Natural killer cell treated with Interleukin-12 subunit alpha and Interleukin-12 subunit beta and Interleukin-15 and Interleukin-18, amount 100 ng/mL, for 72 hours (primary cell): ENCODE results near the gene ITPRID2. TPM values are rescaled to one million over a fixed set of nuclear protein-coding genes. Genes with fewer than 3 reads are reported as not detected.
"Not testable (repeated sequence)": the region's sequence is repeated elsewhere in the genome, so short reads cannot be mapped to it uniquely, and the experiment has no call there.

Experiments
- ATAC-seq, 2 donors: fragments of 150-1000 bp; cut with Tn5 transposase in 1 of 2; sonication (Bioruptor Pico), chemical (Tn5 transposase) in 1 of 2; 2 replicates each; pipeline ENCODE4 v1.10.0; 2021
- DNase-seq: peaks from one replicate; pipeline ENCODE4 v3.0.0; 2022; ENCODE audit warnings: low spot score
- H3K27ac Mint-ChIP-seq, 2 donors: 1 replicate in 1 of 2; 2 replicates in 1 of 2; pipeline ENCODE4 v1.8.0; 2022; ENCODE audit warnings: mixed read lengths in 2 of 2, mild to moderate bottlenecking in 1 of 2, moderate library complexity in 1 of 2
- H3K27me3 Mint-ChIP-seq, 2 donors: 1 replicate in 1 of 2; 2 replicates in 1 of 2; pipeline ENCODE4 v1.8.0; 2022; ENCODE audit warnings: mixed read lengths in 2 of 2
- H3K36me3 Mint-ChIP-seq: one replicate; pipeline ENCODE4 v1.8.0; 2022; ENCODE audit warnings: mixed read lengths
- H3K4me1 Mint-ChIP-seq, 2 donors: 1 replicate in 1 of 2; 2 replicates in 1 of 2; pipeline ENCODE4 v1.8.0; 2022; ENCODE audit warnings: low read depth in 2 of 2, mixed read lengths in 2 of 2, mild to moderate bottlenecking in 1 of 2
- H3K4me3 Mint-ChIP-seq: one replicate; pipeline ENCODE4 v1.8.0; 2022; ENCODE audit warnings: mixed read lengths
- H3K9me3 Mint-ChIP-seq: 2 replicates; pipeline ENCODE4 v1.8.0; 2022; ENCODE audit warnings: mixed read lengths
- total RNA-seq, 2 donors: library from RNA; stranded (reverse); gene quantifications; one replicate each; pipeline ENCODE4 v1.2.3, GENCODE V29; 2022

The ITPRID2 gene
- total RNA-seq, 2 donors from 2014 or later, result 53.4 to 79.7 TPM

GRCh38 chr2:181949047-181949446, 57.5 kb downstream of the ITPRID2 start:
- H3K4me3 Mint-ChIP-seq, result no peak overlapping the region
- H3K9me3 Mint-ChIP-seq, result no peaks in the 10 kb centered on the region
- no peak for DNase-seq
- no peaks in the 10 kb centered on the region for H3K36me3 Mint-ChIP-seq
- no peak overlapping the region for H3K27ac Mint-ChIP-seq
- H3K27me3 Mint-ChIP-seq, result peaks cover 21 to 41% of the 10 kb centered on the region in 2 donors
- H3K4me1 Mint-ChIP-seq, result peaks cover 0 to 4% of the 10 kb centered on the region in 2 donors
- ATAC-seq, result no peak

GRCh38 chr2:181952404-181953226, 61.1 kb downstream of the ITPRID2 start:
- no peaks in the 10 kb centered on the region for H3K9me3 Mint-ChIP-seq

GRCh38 chr2:181953881-181954537, 62.5 kb downstream of the ITPRID2 start:
- peak overlapping the region; percentile 14 for H3K4me3 Mint-ChIP-seq
- H3K36me3 Mint-ChIP-seq, result no peaks in the 10 kb centered on the region
- peak; percentile 36 to 59 for ATAC-seq
- no peak overlapping the region for H3K27ac Mint-ChIP-seq
- no peaks in the 10 kb centered on the region for H3K9me3 Mint-ChIP-seq
- H3K4me1 Mint-ChIP-seq, result peaks cover 0 to 12% of the 10 kb centered on the region in 2 donors
- peaks cover 14 to 23% of the 10 kb centered on the region in 2 donors for H3K27me3 Mint-ChIP-seq
- peak; percentile 70 for DNase-seq

More at GRCh38 chr2:181952404-181953226, 61.1 kb downstream of the ITPRID2 start:
- H3K4me1 Mint-ChIP-seq, result peaks cover 0 to 12% of the 10 kb centered on the region in 2 donors
- DNase-seq (no peak), ATAC-seq (no peak)
- H3K27me3 Mint-ChIP-seq, result peaks cover 14 to 31% of the 10 kb centered on the region in 2 donors
- H3K36me3 Mint-ChIP-seq, result no peaks in the 10 kb centered on the region
- no peak overlapping the region for H3K27ac Mint-ChIP-seq
- H3K4me3 Mint-ChIP-seq, result no peak overlapping the region

- DNase-seq, result no peak
- Mint-ChIP-seq H3K36me3 (no peaks in the 10 kb centered on the region), H3K4me1 (peaks cover 0 to 12% of the 10 kb centered on the region in 2 donors), H3K4me3 (peak overlapping the region; percentile 14), H3K27ac (no peak overlapping the region), H3K27me3 (peaks cover 12 to 18% of the 10 kb centered on the region in 2 donors), H3K9me3 (no peaks in the 10 kb centered on the region)
- no peak for ATAC-seq
Measured at GRCh38 chr2:181954538-181954883, 63.0 kb downstream of the ITPRID2 start.

- H3K27me3 Mint-ChIP-seq, result peaks cover 12 to 14% of the 10 kb centered on the region in 2 donors
- no peak for ATAC-seq
- no peak overlapping the region for H3K4me3 Mint-ChIP-seq
- no peaks in the 10 kb centered on the region for H3K9me3 Mint-ChIP-seq
- no peak for DNase-seq
- H3K27ac Mint-ChIP-seq, result no peak overlapping the region
- peaks cover 0 to 12% of the 10 kb centered on the region in 2 donors for H3K4me1 Mint-ChIP-seq
- no peaks in the 10 kb centered on the region for H3K36me3 Mint-ChIP-seq
Measured at GRCh38 chr2:181955010-181955409, 63.5 kb downstream of the ITPRID2 start.

GRCh38 chr2:181955866-181956265, 64.3 kb downstream of the ITPRID2 start:
- peaks cover 17 to 20% of the 10 kb centered on the region in 2 donors for H3K27me3 Mint-ChIP-seq
- not testable (repeated sequence) for H3K9me3 Mint-ChIP-seq, H3K36me3 Mint-ChIP-seq, ATAC-seq, DNase-seq, H3K27ac Mint-ChIP-seq, H3K4me3 Mint-ChIP-seq
- H3K4me1 Mint-ChIP-seq, result peaks cover 0 to 12% of the 10 kb centered on the region in 2 donors

- H3K36me3 Mint-ChIP-seq, result no peaks in the 10 kb centered on the region
Measured at GRCh38 chr2:181957668-181958067, 66.1 kb downstream of the ITPRID2 start.

GRCh38 chr2:181958726-181959125, 67.2 kb downstream of the ITPRID2 start:
- ATAC-seq (no peak), DNase-seq (no peak)
- Mint-ChIP-seq H3K4me1 (peaks cover 0 to 10% of the 10 kb centered on the region in 2 donors), H3K36me3 (no peaks in the 10 kb centered on the region), H3K9me3 (no peaks in the 10 kb centered on the region), H3K27ac (no peak overlapping the region), H3K27me3 (peaks cover 9 to 15% of the 10 kb centered on the region in 2 donors), H3K4me3 (no peak overlapping the region)

More at GRCh38 chr2:181957668-181958067, 66.1 kb downstream of the ITPRID2 start:
- ATAC-seq (no peak), DNase-seq (no peak)
- H3K4me3 Mint-ChIP-seq, result no peak overlapping the region
- peaks cover 0 to 12% of the 10 kb centered on the region in 2 donors for H3K4me1 Mint-ChIP-seq
- H3K27me3 Mint-ChIP-seq, result peaks cover 13 to 15% of the 10 kb centered on the region in 2 donors
- H3K27ac Mint-ChIP-seq, result no peak overlapping the region
- H3K9me3 Mint-ChIP-seq, result no peaks in the 10 kb centered on the region

- peaks cover 0 to 4% of the 10 kb centered on the region in 2 donors for H3K4me1 Mint-ChIP-seq
- H3K27ac Mint-ChIP-seq, result no peak overlapping the region
- no peak for ATAC-seq
- no peak overlapping the region for H3K4me3 Mint-ChIP-seq
- H3K9me3 Mint-ChIP-seq, result no peaks in the 10 kb centered on the region
- peaks cover 9 to 15% of the 10 kb centered on the region in 2 donors for H3K27me3 Mint-ChIP-seq
- no peaks in the 10 kb centered on the region for H3K36me3 Mint-ChIP-seq
- no peak for DNase-seq
Measured at GRCh38 chr2:181959508-181959907, 68.0 kb downstream of the ITPRID2 start.

- H3K4me1 Mint-ChIP-seq, ATAC-seq, H3K27ac Mint-ChIP-seq, H3K4me3 Mint-ChIP-seq, DNase-seq, H3K9me3 Mint-ChIP-seq, H3K36me3 Mint-ChIP-seq: not testable (repeated sequence)
- H3K27me3 Mint-ChIP-seq, result peaks cover 9 to 26% of the 10 kb centered on the region in 2 donors
Measured at GRCh38 chr2:181961167-181961566, 69.6 kb downstream of the ITPRID2 start.

- Mint-ChIP-seq H3K4me1 (no peaks in the 10 kb centered on the region), H3K4me3 (no peak overlapping the region), H3K27me3 (peaks cover 9 to 33% of the 10 kb centered on the region in 2 donors), H3K9me3 (no peaks in the 10 kb centered on the region), H3K27ac (no peak overlapping the region), H3K36me3 (no peaks in the 10 kb centered on the region)
- ATAC-seq (no peak), DNase-seq (no peak)
Measured at GRCh38 chr2:181962142-181962541, 70.6 kb downstream of the ITPRID2 start.

- H3K36me3 Mint-ChIP-seq, result peaks cover 7% of the 10 kb centered on the region
- peaks cover 10 to 39% of the 10 kb centered on the region in 2 donors for H3K27me3 Mint-ChIP-seq
Measured at GRCh38 chr2:181970160-181970794, 78.7 kb downstream of the ITPRID2 start.

GRCh38 chr2:181971032-181971431, 79.5 kb downstream of the ITPRID2 start:
- Mint-ChIP-seq H3K9me3 (no peaks in the 10 kb centered on the region), H3K36me3 (peaks cover 7% of the 10 kb centered on the region), H3K4me3 (no peak overlapping the region), H3K4me1 (no peaks in the 10 kb centered on the region), H3K27me3 (peaks cover 10 to 31% of the 10 kb centered on the region in 2 donors), H3K27ac (no peak overlapping the region)
- no peak for ATAC-seq
- no peak for DNase-seq

More at GRCh38 chr2:181970160-181970794, 78.7 kb downstream of the ITPRID2 start:
- Mint-ChIP-seq H3K4me1 (no peaks in the 10 kb centered on the region), H3K4me3 (no peak overlapping the region), H3K9me3 (no peaks in the 10 kb centered on the region), H3K27ac (no peak overlapping the region)
- ATAC-seq, result no peak
- no peak for DNase-seq
